Jurkat, Clone E6-1 (cell line): ENCODE measurements around the gene TEKT5. TPM values are rescaled to one million over a fixed set of nuclear protein-coding genes. Genes with fewer than 3 reads are reported as not detected.
A peak's percentile ranks its signal among the peaks of the same experiment; 100 is the strongest.
"Not testable (repeated sequence)": the region's sequence is repeated elsewhere in the genome, so short reads cannot be mapped to it uniquely, and the experiment has no call there.

Source experiments
- DNase-seq: peaks from one replicate; pipeline ENCODE4 v3.0.0-alpha.2; 2011; ENCODE audit warnings: low read depth, low spot score
- H3K4me3 ChIP-seq: 2 replicates; pipeline ENCODE4 v1.5.1; 2011; ENCODE audit warnings: mild to moderate bottlenecking, low read length, control low read depth, moderate library complexity
- polyA plus RNA-seq: library from polyadenylated mRNA; unstranded; fragments of >200 nt; gene quantifications from one replicate; pipeline ENCODE4 v1.2.1, GENCODE V29; 2012; ENCODE audit warnings: missing spikeins; ENCODE audit not compliant: insufficient read length, insufficient read depth

TEKT5 gene
- polyA plus RNA-seq: not detected

- H3K4me3 ChIP-seq: no peak within 1 kb of the TSS
- DNase-seq: no peak
These were observed at the start of gene TEKT5 for GRCh38 chr16:10694830-10695229. TEKT5 (minus strand) TSS chr16:10694930; CDS start chr16:10694873, 57 bp downstream.

GRCh38 chr16:10743610-10744369, 49.1 kb upstream of the TEKT5 start, which contains the start of gene NUBP1:
NUBP1 (plus strand) TSS chr16:10743842; CDS start chr16:10743864, 22 bp downstream.
- DNase-seq: peak; percentile 95
- H3K4me3 ChIP-seq: peak within 1 kb of the TSS; percentile 69

DNA sequence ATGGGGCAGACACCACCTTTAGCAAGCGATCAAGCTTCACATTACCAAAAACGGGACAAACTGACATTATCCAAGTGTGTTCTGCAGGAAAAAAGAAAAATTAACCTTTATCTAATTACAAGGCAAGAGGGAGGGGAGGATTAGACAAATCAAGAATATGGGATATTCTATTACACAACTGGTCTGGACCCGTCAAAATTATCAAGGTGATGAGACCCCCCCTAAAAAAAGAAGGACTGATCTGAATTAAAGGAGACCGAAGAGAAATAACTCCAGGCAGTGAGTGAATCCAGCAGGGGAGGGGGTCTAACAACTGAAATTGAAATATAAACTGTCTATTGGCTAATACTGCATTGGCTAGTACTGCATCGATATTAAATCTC, 48.5 kb upstream of the TEKT5 start:
- DNase-seq: no peak
- peak overlapping the region; percentile 69 for H3K4me3 ChIP-seq

- no peak for DNase-seq
- no peak overlapping the region for H3K4me3 ChIP-seq
These were observed 47.1 kb upstream of the TEKT5 start for GRCh38 chr16:10741844-10742243.

- DNase-seq, H3K4me3 ChIP-seq: not testable (repeated sequence)
These were observed 46.5 kb upstream of the TEKT5 start for GRCh38 chr16:10741249-10741648.

- DNase-seq: peak; percentile 16
- H3K4me3 ChIP-seq: no peak overlapping the region
These were observed 46.1 kb upstream of the TEKT5 start for GRCh38 chr16:10740845-10741208.

- no peak for DNase-seq
- H3K4me3 ChIP-seq: no peak overlapping the region
These were observed 45.5 kb upstream of the TEKT5 start for GRCh38 chr16:10740000-10740844.

- DNase-seq: no peak
- H3K4me3 ChIP-seq: no peak overlapping the region
These were observed 43.7 kb upstream of the TEKT5 start for GRCh38 chr16:10738231-10739077.

- DNase-seq: peak; percentile 69
- H3K4me3 ChIP-seq: no peak overlapping the region; the same call in 1 of the 2 replicates
These were observed 42.4 kb upstream of the TEKT5 start for GRCh38 chr16:10737068-10737625.

- DNase-seq: no peak
- H3K4me3 ChIP-seq: no peak overlapping the region
These were observed 37.1 kb upstream of the TEKT5 start for GRCh38 chr16:10731790-10732189.

GRCh38 chr16:10729104-10730048, 34.6 kb upstream of the TEKT5 start:
- DNase-seq: no peak
- no peak overlapping the region for H3K4me3 ChIP-seq

DNA sequence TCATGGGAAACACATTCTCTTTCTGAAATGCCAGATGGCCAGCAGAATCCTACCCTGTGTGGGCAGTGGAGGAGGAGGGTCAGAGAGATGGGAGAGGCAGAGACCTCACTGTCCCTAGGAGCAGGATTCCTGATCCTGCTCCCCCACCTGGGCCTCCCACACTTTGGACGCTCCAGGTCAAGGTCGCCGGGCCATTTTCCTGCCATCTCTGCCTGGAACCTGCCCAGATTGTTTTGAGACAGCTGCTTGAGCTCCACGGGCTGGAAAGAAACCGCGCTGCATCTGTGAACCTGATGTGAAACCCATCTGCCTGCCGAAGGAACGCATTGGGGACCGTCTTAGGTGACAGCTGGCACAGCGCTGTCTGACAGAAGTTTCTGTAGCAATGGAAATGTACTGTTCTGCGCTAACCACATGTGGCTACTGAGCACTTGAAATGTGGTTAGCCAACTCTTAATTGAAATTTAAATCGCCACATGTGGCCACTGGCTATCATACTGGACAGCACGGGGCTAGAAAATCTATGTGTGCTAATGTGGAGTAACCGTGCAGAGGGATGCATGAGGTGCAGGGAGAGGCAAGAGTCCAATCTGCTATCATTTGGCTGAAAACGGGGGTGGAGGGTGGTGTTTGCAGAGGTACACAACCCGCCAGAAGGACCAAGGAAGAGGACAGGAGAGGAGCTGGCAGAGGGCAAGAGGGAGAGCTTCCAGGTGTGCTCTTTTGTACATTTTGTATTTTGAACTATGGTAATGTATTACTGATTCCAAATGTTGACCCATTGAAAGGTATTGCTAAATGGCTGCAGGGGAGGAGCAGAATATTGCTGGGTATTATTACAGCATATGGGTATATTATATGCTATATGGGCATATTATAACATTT, 33.5 kb upstream of the TEKT5 start:
- H3K4me3 ChIP-seq: no peak overlapping the region
- no peak for DNase-seq

- no peak overlapping the region for H3K4me3 ChIP-seq
These were observed 14.2 kb upstream of the TEKT5 start for GRCh38 chr16:10708969-10709368.

DNA sequence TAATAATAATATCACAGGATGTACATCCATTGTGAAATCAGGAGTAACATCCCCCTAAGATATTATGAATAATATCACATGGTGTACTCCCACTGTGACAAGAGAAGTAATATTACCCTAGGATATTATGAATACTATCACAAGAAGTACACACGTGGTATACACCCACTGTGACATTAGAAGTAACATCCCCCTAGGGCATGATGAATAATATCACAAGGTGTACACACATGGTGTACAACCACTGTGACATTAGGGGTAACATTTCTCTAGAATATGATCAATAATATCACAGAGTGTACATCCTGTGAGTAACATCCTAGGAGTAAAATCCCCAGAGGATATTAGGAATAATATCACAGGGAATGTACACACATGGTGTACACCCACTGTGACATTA, 5.0 kb upstream of the TEKT5 start:
- DNase-seq: no peak
- H3K4me3 ChIP-seq: no peak overlapping the region

More at GRCh38 chr16:10708969-10709368, 14.2 kb upstream of the TEKT5 start:
- no peak for DNase-seq

- DNase-seq: no peak
These were observed 424 bp downstream of the TEKT5 start for GRCh38 chr16:10694306-10694705.

GRCh38 chr16:10693889-10694288, 841 bp downstream of the TEKT5 start:
- DNase-seq: no peak
- no peak overlapping the region for H3K4me3 ChIP-seq

More at GRCh38 chr16:10694306-10694705, 424 bp downstream of the TEKT5 start:
- H3K4me3 ChIP-seq: no peak overlapping the region

- no peak overlapping the region for H3K4me3 ChIP-seq
- no peak for DNase-seq
These were observed 2.3 kb downstream of the TEKT5 start for GRCh38 chr16:10692470-10692869.
